GDM1 (cell line): ENCODE measurements around the gene SNX6.
"Not testable (repeated sequence)": the region's sequence is repeated elsewhere in the genome, so short reads cannot be mapped to it uniquely, and the experiment has no call there.

Experiments used
- DNase-seq: peaks from one replicate; lab custom pipeline; 2025; lab: John Stamatoyannopoulos, UW

Gene SNX6

GRCh38 chr14:34521071-34521470 lies 108.9 kb downstream of the SNX6 start:
- not testable (repeated sequence) for DNase-seq

DNA sequence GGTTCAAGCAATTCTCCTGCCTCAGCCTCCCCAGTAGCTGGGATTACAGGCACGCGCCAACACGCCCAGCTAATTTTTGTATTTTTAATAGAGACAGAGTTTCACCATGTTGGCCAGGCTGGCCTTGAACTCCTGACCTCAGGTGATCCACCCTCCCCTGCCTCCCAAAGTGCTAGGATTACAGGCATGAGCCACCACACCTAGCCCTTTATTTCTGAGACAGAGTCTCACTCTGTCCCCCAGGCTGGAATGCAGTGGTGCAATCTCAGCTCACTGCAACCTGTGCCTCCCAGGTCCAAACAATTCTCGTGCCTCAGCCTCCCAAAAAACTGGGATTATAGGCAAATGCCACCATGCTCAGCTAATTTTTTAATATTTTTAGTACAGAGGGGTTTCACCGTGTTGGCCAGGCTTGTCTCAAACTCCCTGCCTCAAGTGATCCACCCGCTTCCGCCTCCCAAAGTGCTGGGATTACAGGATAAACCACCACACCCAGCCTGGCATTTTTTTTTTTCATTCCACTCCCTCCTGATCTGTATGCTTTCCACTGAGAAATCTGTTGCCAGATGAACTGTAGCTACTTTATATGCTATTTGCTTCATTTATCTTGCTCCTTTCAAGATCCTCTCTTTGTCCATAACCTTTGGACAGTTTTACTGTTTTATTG lies 109.5 kb downstream of the SNX6 start:
- DNase-seq, result not testable (repeated sequence)
